ENCODE measurements around the gene ATXN2L.
"Not testable (repeated sequence)": the region's sequence is repeated elsewhere in the genome, so short reads cannot be mapped to it uniquely, and the experiment has no call there.

DNA sequence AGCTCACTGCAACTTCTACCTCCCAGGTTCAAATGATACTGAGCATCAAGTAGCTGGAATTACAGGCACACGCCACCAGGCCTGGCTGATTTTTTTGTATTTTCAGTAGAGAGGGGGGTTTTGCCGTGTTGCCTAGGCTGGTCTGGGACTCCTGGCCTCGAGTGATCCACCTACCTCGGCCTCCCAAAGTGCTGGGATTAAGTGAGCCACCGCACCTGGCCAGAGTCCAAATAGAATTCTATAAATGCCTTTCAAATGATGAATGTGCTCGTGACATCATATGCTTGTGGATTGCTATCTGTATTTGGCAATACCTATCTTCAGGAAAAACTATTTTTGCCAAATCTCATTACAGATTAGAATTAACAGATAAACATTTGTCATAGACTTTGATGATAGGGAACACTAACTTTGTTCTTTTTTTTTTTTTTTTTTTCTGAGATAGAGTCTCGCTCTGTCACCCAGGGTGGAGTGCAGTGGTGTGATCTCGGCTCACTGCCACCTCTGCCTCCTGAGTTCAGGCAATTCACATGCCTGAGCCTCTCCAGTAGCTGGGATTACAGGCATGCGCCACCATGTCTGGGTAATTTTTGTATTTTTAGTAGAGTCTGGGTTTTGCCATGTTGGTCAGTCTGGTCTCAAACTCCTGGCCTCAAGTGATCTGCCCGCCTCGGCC lies 15.2 kb upstream of the ATXN2L start:
- TF ChIP-seq EP300, POLR2A (IDR thresholded peaks at IDR 0.05): not testable (repeated sequence)

Data from ovary (tissue), 1 donor.